ENCODE data around the gene CYP11A1.
A peak's percentile ranks its signal among the peaks of the same experiment; 100 is the strongest.

The CYP11A1 gene

GRCh38 chr15:74408815-74409214 is 41.4 kb upstream of the CYP11A1 start:
- H3K4me3 ChIP-seq (ENCODE audit: low read length), result no peak overlapping the region
- no peak overlapping the region for H3K4me2 ChIP-seq (ENCODE audit: low read length)
- H3K27me3 ChIP-seq (ENCODE audit: control insufficient read depth, insufficient read depth, low read length), result no peaks in the 10 kb centered on the region
- H3K9me3 ChIP-seq (replicated peaks; ENCODE audit: low read length), result no peaks in the 10 kb centered on the region
- H3K36me3 ChIP-seq (ENCODE audit: insufficient read depth, low read length), result peaks cover 49% of the 10 kb centered on the region
- H3K9ac ChIP-seq (ENCODE audit: low read depth, low read length), result peak overlapping the region; percentile 69
- H3K4me1 ChIP-seq (ENCODE audit: control insufficient read depth, insufficient read depth, low read length), result peaks cover 40% of the 10 kb centered on the region

GRCh38 chr15:74408385-74408784 is 40.9 kb upstream of the CYP11A1 start:
- no peaks in the 10 kb centered on the region for H3K27me3 ChIP-seq (ENCODE audit: control insufficient read depth, insufficient read depth, low read length)
- peaks cover 44% of the 10 kb centered on the region for H3K4me1 ChIP-seq (ENCODE audit: control insufficient read depth, insufficient read depth, low read length)
- no peak overlapping the region for H3K4me2 ChIP-seq (ENCODE audit: low read length)
- no peak overlapping the region for H3K4me3 ChIP-seq (ENCODE audit: low read length)
- H3K36me3 ChIP-seq (ENCODE audit: insufficient read depth, low read length), result peaks cover 45% of the 10 kb centered on the region
- peak overlapping the region; percentile 69 for H3K9ac ChIP-seq (ENCODE audit: low read depth, low read length)
- no peaks in the 10 kb centered on the region for H3K9me3 ChIP-seq (replicated peaks; ENCODE audit: low read length)

GRCh38 chr15:74406992-74407705 is 39.7 kb upstream of the CYP11A1 start:
- peak overlapping the region; percentile 18 for H3K4me3 ChIP-seq (ENCODE audit: low read length)
- H3K4me1 ChIP-seq (ENCODE audit: control insufficient read depth, insufficient read depth, low read length), result peaks cover 46% of the 10 kb centered on the region
- peak overlapping the region; percentile 42 for H3K4me2 ChIP-seq (ENCODE audit: low read length)
- no peaks in the 10 kb centered on the region for H3K9me3 ChIP-seq (replicated peaks; ENCODE audit: low read length)
- peaks cover 35% of the 10 kb centered on the region for H3K36me3 ChIP-seq (ENCODE audit: insufficient read depth, low read length)
- no peaks in the 10 kb centered on the region for H3K27me3 ChIP-seq (ENCODE audit: control insufficient read depth, insufficient read depth, low read length)
- H3K9ac ChIP-seq (ENCODE audit: low read depth, low read length), result peak overlapping the region; percentile 69

GRCh38 chr15:74406517-74406916 is 39.1 kb upstream of the CYP11A1 start:
- Histone ChIP-seq H3K9me3 (replicated peaks; ENCODE audit: low read length) (no peaks in the 10 kb centered on the region), H3K9ac (ENCODE audit: low read depth, low read length) (peak overlapping the region; percentile 69), H3K27me3 (ENCODE audit: control insufficient read depth, insufficient read depth, low read length) (no peaks in the 10 kb centered on the region), H3K4me3 (ENCODE audit: low read length) (peak overlapping the region; percentile 6), H3K36me3 (ENCODE audit: insufficient read depth, low read length) (peaks cover 28% of the 10 kb centered on the region), H3K4me1 (ENCODE audit: control insufficient read depth, insufficient read depth, low read length) (peaks cover 51% of the 10 kb centered on the region), H3K4me2 (ENCODE audit: low read length) (peak overlapping the region; percentile 42)

- H3K9me3 ChIP-seq (replicated peaks; ENCODE audit: low read length), result no peaks in the 10 kb centered on the region
- H3K4me3 ChIP-seq (ENCODE audit: low read length), result no peak overlapping the region
- H3K36me3 ChIP-seq (ENCODE audit: insufficient read depth, low read length), result peaks cover 21% of the 10 kb centered on the region
- H3K9ac ChIP-seq (ENCODE audit: low read depth, low read length), result peak overlapping the region; percentile 69
- no peak overlapping the region for H3K4me2 ChIP-seq (ENCODE audit: low read length)
- H3K27me3 ChIP-seq (ENCODE audit: control insufficient read depth, insufficient read depth, low read length), result no peaks in the 10 kb centered on the region
- H3K4me1 ChIP-seq (ENCODE audit: control insufficient read depth, insufficient read depth, low read length), result peaks cover 58% of the 10 kb centered on the region
Observed at GRCh38 chr15:74405823-74406222, 38.4 kb upstream of the CYP11A1 start.

- Histone ChIP-seq H3K9me3 (replicated peaks; ENCODE audit: low read length) (no peaks in the 10 kb centered on the region), H3K4me2 (ENCODE audit: low read length) (no peak overlapping the region), H3K27me3 (ENCODE audit: control insufficient read depth, insufficient read depth, low read length) (no peaks in the 10 kb centered on the region), H3K4me3 (ENCODE audit: low read length) (no peak overlapping the region), H3K9ac (ENCODE audit: low read depth, low read length) (no peak overlapping the region), H3K4me1 (ENCODE audit: control insufficient read depth, insufficient read depth, low read length) (peaks cover 72% of the 10 kb centered on the region), H3K36me3 (ENCODE audit: insufficient read depth, low read length) (peaks cover 7% of the 10 kb centered on the region)
Observed at GRCh38 chr15:74403991-74404563, 36.6 kb upstream of the CYP11A1 start.

- Histone ChIP-seq H3K4me3 (ENCODE audit: low read length) (no peak overlapping the region), H3K36me3 (ENCODE audit: insufficient read depth, low read length) (peaks cover 2% of the 10 kb centered on the region), H3K4me2 (ENCODE audit: low read length) (no peak overlapping the region), H3K9me3 (replicated peaks; ENCODE audit: low read length) (no peaks in the 10 kb centered on the region), H3K9ac (ENCODE audit: low read depth, low read length) (no peak overlapping the region), H3K4me1 (ENCODE audit: control insufficient read depth, insufficient read depth, low read length) (peaks cover 72% of the 10 kb centered on the region), H3K27me3 (ENCODE audit: control insufficient read depth, insufficient read depth, low read length) (no peaks in the 10 kb centered on the region)
Observed at GRCh38 chr15:74403588-74403919, 36.1 kb upstream of the CYP11A1 start.

GRCh38 chr15:74402873-74403587 is 35.6 kb upstream of the CYP11A1 start:
- H3K9me3 ChIP-seq (replicated peaks; ENCODE audit: low read length), result no peaks in the 10 kb centered on the region
- H3K27me3 ChIP-seq (ENCODE audit: control insufficient read depth, insufficient read depth, low read length), result no peaks in the 10 kb centered on the region
- H3K4me3 ChIP-seq (ENCODE audit: low read length), result no peak overlapping the region
- peaks cover 72% of the 10 kb centered on the region for H3K4me1 ChIP-seq (ENCODE audit: control insufficient read depth, insufficient read depth, low read length)
- H3K36me3 ChIP-seq (ENCODE audit: insufficient read depth, low read length), result no peaks in the 10 kb centered on the region
- no peak overlapping the region for H3K4me2 ChIP-seq (ENCODE audit: low read length)
- H3K9ac ChIP-seq (ENCODE audit: low read depth, low read length), result no peak overlapping the region

- Histone ChIP-seq H3K4me1 (ENCODE audit: control insufficient read depth, insufficient read depth, low read length) (peaks cover 72% of the 10 kb centered on the region), H3K4me3 (ENCODE audit: low read length) (no peak overlapping the region)
Observed at GRCh38 chr15:74402337-74402841, 34.9 kb upstream of the CYP11A1 start.

GRCh38 chr15:74400915-74401757 is 33.7 kb upstream of the CYP11A1 start:
- peak overlapping the region; percentile 54 for H3K9ac ChIP-seq (ENCODE audit: low read depth, low read length)

More at GRCh38 chr15:74402337-74402841, 34.9 kb upstream of the CYP11A1 start:
- no peaks in the 10 kb centered on the region for H3K9me3 ChIP-seq (replicated peaks; ENCODE audit: low read length)
- H3K9ac ChIP-seq (ENCODE audit: low read depth, low read length), result no peak overlapping the region
- no peaks in the 10 kb centered on the region for H3K36me3 ChIP-seq (ENCODE audit: insufficient read depth, low read length)
- no peak overlapping the region for H3K4me2 ChIP-seq (ENCODE audit: low read length)
- H3K27me3 ChIP-seq (ENCODE audit: control insufficient read depth, insufficient read depth, low read length), result no peaks in the 10 kb centered on the region

GRCh38 chr15:74400313-74400860 is 32.9 kb upstream of the CYP11A1 start:
- Histone ChIP-seq H3K4me2 (ENCODE audit: low read length) (peak overlapping the region; percentile 36), H3K9ac (ENCODE audit: low read depth, low read length) (peak overlapping the region; percentile 54), H3K4me3 (ENCODE audit: low read length) (no peak overlapping the region), H3K27me3 (ENCODE audit: control insufficient read depth, insufficient read depth, low read length) (no peaks in the 10 kb centered on the region), H3K9me3 (replicated peaks; ENCODE audit: low read length) (no peaks in the 10 kb centered on the region), H3K4me1 (ENCODE audit: control insufficient read depth, insufficient read depth, low read length) (peaks cover 72% of the 10 kb centered on the region), H3K36me3 (ENCODE audit: insufficient read depth, low read length) (no peaks in the 10 kb centered on the region)

More at GRCh38 chr15:74400915-74401757, 33.7 kb upstream of the CYP11A1 start:
- no peak overlapping the region for H3K4me3 ChIP-seq (ENCODE audit: low read length)
- H3K4me2 ChIP-seq (ENCODE audit: low read length), result peak overlapping the region; percentile 3
- no peaks in the 10 kb centered on the region for H3K9me3 ChIP-seq (replicated peaks; ENCODE audit: low read length)
- H3K27me3 ChIP-seq (ENCODE audit: control insufficient read depth, insufficient read depth, low read length), result no peaks in the 10 kb centered on the region
- H3K36me3 ChIP-seq (ENCODE audit: insufficient read depth, low read length), result no peaks in the 10 kb centered on the region
- H3K4me1 ChIP-seq (ENCODE audit: control insufficient read depth, insufficient read depth, low read length), result peaks cover 72% of the 10 kb centered on the region

All from skeletal muscle satellite cell (primary cell).